Cardiac muscle cell (in vitro differentiated cells and primary cell): ENCODE measurements around the gene CA14. TPM values are rescaled to one million over a fixed set of nuclear protein-coding genes. Genes with fewer than 3 reads are reported as not detected.
"Not testable (repeated sequence)": the region's sequence is repeated elsewhere in the genome, so short reads cannot be mapped to it uniquely, and the experiment has no call there.

Experiments used
- DNase-seq, 2 donors: peaks; one replicate each; pipeline versions ENCODE4 v3.0.0 to v3.0.0-alpha.2; 2010 to 2017; ENCODE audit warnings: low read depth in 1 of 2, low spot score in 1 of 2
- H3K27ac ChIP-seq: fragments of 200-600 bp; sonication (generic); 2 replicates; pipeline ENCODE4 v1.5.1; 2016
- H3K27me3 ChIP-seq: fragments of 200-600 bp; sonication (generic); 2 replicates; pipeline ENCODE4 v1.6.0; 2016; ENCODE audit warnings: control low read depth
- H3K36me3 ChIP-seq: fragments of 200-600 bp; sonication (generic); 2 replicates; pipeline ENCODE4 v1.5.1; 2016; ENCODE audit warnings: control low read depth
- H3K4me1 ChIP-seq: fragments of 200-600 bp; sonication (generic); 2 replicates; pipeline ENCODE4 v1.8.1; 2017; ENCODE audit warnings: low read depth, mild to moderate bottlenecking, mixed run types
- H3K4me3 ChIP-seq: fragments of 200-600 bp; sonication (generic); 2 replicates; pipeline ENCODE4 v1.5.1; 2016; ENCODE audit warnings: mild to moderate bottlenecking
- H3K9me3 ChIP-seq: fragments of 200-600 bp; sonication (generic); 2 replicates; pipeline ENCODE4 v1.5.1; 2017; ENCODE audit warnings: low read depth, mild to moderate bottlenecking, control low read depth
- polyA plus RNA-seq: library from polyadenylated mRNA; unstranded; fragments of >200 nt; fragmentation: Nextera tagmentation; extraction: Ambion mirVana; gene quantifications from 2 replicates; pipeline ENCODE4 v1.2.1, GENCODE V29; 2016
- total RNA-seq: library from RNA; depleted of rRNA; stranded (reverse); fragments of >200 nt; gene quantifications from 2 replicates; pipeline ENCODE4 v1.2.3, GENCODE V29; 2016
- TF ChIP-seq, protein P1 (sequence below): IDR thresholded peaks from 2 replicates; pipeline ENCODE4 v1.5.1; 2012; ENCODE audit warnings: low read depth, mild to moderate bottlenecking, low read length

The CA14 gene
- total and polyA plus RNA-seq, 2 experiments from 2014 or later = 46.1 to 68.2 TPM

- no peaks in the 10 kb centered on the region for H3K27me3 ChIP-seq
- peak overlapping the region; percentile 82 for H3K27ac ChIP-seq
- H3K4me1 ChIP-seq = peaks cover 4% of the 10 kb centered on the region
- H3K4me3 ChIP-seq = peak overlapping the region; percentile 25
- H3K36me3 ChIP-seq = no peaks in the 10 kb centered on the region
- TF ChIP-seq, protein P1, sequence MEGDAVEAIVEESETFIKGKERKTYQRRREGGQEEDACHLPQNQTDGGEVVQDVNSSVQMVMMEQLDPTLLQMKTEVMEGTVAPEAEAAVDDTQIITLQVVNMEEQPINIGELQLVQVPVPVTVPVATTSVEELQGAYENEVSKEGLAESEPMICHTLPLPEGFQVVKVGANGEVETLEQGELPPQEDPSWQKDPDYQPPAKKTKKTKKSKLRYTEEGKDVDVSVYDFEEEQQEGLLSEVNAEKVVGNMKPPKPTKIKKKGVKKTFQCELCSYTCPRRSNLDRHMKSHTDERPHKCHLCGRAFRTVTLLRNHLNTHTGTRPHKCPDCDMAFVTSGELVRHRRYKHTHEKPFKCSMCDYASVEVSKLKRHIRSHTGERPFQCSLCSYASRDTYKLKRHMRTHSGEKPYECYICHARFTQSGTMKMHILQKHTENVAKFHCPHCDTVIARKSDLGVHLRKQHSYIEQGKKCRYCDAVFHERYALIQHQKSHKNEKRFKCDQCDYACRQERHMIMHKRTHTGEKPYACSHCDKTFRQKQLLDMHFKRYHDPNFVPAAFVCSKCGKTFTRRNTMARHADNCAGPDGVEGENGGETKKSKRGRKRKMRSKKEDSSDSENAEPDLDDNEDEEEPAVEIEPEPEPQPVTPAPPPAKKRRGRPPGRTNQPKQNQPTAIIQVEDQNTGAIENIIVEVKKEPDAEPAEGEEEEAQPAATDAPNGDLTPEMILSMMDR = peak; percentile 59
- H3K9me3 ChIP-seq = no peaks in the 10 kb centered on the region
- DNase-seq = peak; percentile 96 to 97
These were observed 44.1 kb upstream of the CA14 start for GRCh38 chr1:150213170-150214098.

DNA sequence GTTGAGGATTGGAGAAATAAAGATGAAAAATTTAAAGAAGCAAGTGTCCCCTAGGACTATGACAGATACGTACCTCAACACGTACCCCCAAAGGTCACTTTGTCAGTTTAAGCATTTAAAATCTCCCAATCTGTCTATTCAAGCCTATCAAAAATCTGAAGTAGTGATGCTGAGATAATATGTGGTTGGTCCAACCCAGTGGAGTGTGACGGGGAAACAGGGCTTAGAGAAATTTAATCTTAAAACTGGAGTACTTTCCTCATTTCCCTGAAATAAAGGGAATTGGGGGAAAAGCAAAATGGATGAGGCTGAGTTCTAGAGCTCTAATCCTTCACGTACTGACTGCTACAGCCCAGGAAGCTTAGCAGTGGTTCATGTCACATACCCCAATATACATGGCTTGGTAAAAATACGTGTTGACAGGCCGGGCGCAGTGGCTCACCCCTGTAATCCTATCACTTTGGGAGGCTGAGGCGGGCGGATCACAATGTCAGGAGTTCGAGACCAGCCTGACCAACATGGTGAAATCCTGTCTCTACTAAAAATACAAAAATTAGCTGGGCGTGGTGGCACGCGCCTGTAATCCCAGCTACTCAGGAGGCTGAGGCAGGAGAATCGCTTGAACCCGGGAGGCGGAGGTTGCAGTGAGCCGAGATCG lies 43.3 kb upstream of the CA14 start:
- H3K27ac ChIP-seq = peak overlapping the region; percentile 82
- not testable (repeated sequence) for H3K4me1 ChIP-seq

GRCh38 chr1:150215855-150216254 lies 41.7 kb upstream of the CA14 start:
- not testable (repeated sequence) for DNase-seq, H3K4me3 ChIP-seq, H3K27me3 ChIP-seq, H3K36me3 ChIP-seq, H3K4me1 ChIP-seq, H3K27ac ChIP-seq, H3K9me3 ChIP-seq

More for the DNA sequence above, 43.3 kb upstream of the CA14 start:
- peak in 1 of 2 donors; percentile 10 for DNase-seq
- H3K36me3 ChIP-seq, H3K27me3 ChIP-seq, H3K9me3 ChIP-seq: not testable (repeated sequence)
- peak overlapping the region; percentile 25 for H3K4me3 ChIP-seq

DNA sequence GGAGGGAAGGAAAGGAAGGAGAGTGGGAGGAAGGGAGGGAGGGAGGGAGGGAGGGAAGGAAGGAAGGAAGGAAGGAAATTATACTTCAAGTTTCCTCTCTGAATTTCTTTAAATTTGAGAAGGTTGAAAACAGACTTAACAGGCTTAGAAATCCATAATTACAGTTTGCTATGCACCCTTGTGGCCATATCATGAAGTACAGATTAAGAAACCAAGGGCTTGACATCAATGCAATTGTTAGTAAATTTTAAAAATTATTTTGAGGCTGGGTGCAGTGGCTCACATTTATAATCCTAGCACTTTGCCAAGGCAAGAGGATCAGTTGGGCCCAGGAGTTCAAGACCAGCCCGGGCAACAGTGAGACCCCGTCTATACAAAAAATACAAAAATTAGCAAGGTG lies 36.0 kb upstream of the CA14 start:
- no peaks in the 10 kb centered on the region for H3K4me1 ChIP-seq
- H3K27me3 ChIP-seq = no peaks in the 10 kb centered on the region
- DNase-seq = peak in 1 of 2 donors; percentile 50
- peaks cover 42% of the 10 kb centered on the region for H3K36me3 ChIP-seq
- TF ChIP-seq, protein P1 = peak; percentile 52
- no peaks in the 10 kb centered on the region for H3K9me3 ChIP-seq
- no peak overlapping the region for H3K4me3 ChIP-seq
- no peak overlapping the region for H3K27ac ChIP-seq

DNA sequence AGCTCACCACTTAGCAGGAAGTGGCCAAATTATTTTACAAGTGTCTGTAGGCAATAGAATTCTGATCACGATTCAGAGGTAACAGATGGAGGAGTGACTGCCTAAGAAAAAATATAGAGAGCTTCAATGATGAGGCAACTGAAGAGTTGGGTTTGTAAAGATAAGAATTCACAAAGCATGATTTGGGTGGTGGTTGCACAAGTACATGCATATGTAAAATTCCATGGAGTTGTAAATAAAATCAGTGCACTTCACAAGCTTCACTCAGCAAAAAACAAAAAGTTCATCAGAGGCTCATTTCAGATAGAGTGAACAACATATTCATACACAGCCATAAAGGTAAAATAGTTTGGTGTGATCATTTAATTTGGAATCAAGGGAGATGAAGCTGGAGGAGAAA lies 32.6 kb upstream of the CA14 start:
- Histone ChIP-seq H3K27ac (no peak overlapping the region), H3K9me3 (no peaks in the 10 kb centered on the region), H3K36me3 (peaks cover 55% of the 10 kb centered on the region), H3K27me3 (no peaks in the 10 kb centered on the region), H3K4me1 (no peaks in the 10 kb centered on the region), H3K4me3 (no peak overlapping the region)
- TF ChIP-seq, protein P1 = no peak
- DNase-seq = no peak

GRCh38 chr1:150225546-150225945 lies 32.0 kb upstream of the CA14 start:
- H3K4me3 ChIP-seq = no peak overlapping the region
- no peak for DNase-seq
- TF ChIP-seq, protein P1 = no peak
- H3K27ac ChIP-seq = no peak overlapping the region
- no peaks in the 10 kb centered on the region for H3K27me3 ChIP-seq
- no peaks in the 10 kb centered on the region for H3K4me1 ChIP-seq
- H3K9me3 ChIP-seq = no peaks in the 10 kb centered on the region
- H3K36me3 ChIP-seq = peaks cover 57% of the 10 kb centered on the region
